Measurements from ENCODE around the gene PPP1R12B. TPM values are rescaled to one million over a fixed set of nuclear protein-coding genes. Genes with fewer than 3 reads are reported as not detected.

The PPP1R12B gene
- total RNA-seq = 20.0 and 20.6 TPM in 2 replicates

- H3K4me3 ChIP-seq (ENCODE audit: insufficient read depth, low read length) = peak within 1 kb of the TSS; percentile 92
- no peaks in the 10 kb centered on the region for H3K36me3 ChIP-seq (ENCODE audit: insufficient read depth, low read length)
- peaks cover 48% of the 10 kb centered on the region for H3K79me2 ChIP-seq (ENCODE audit: insufficient read depth, low read length)
- peaks cover 7% of the 10 kb centered on the region for H3K4me1 ChIP-seq (ENCODE audit: insufficient read depth, low read length)
- peak within 1 kb of the TSS; percentile 91 for H3K4me2 ChIP-seq (ENCODE audit: insufficient read depth, low read length)
- peak; percentile 93 for DNase-seq (ENCODE audit: insufficient read length, low spot score, missing footprints)
- H4K20me1 ChIP-seq (ENCODE audit: insufficient read depth, low read length) = no peaks in the 10 kb centered on the region
- H3K9me3 ChIP-seq (ENCODE audit: low read depth, low read length) = no peaks in the 10 kb centered on the region
- H3K27me3 ChIP-seq (ENCODE audit: insufficient read depth, low read length) = no peaks in the 10 kb centered on the region
- TF ChIP-seq CTCF (IDR thresholded peaks at IDR 0.05; ENCODE audit: extremely low read depth, low read depth, low read length) = no peak
- peak within 1 kb of the TSS; percentile 96 for H3K27ac ChIP-seq (ENCODE audit: low read depth, low read length)
- peak within 1 kb of the TSS; percentile 91 for H2AFZ ChIP-seq (ENCODE audit: low read length)
Measured at GRCh38 chr1:202348509-202349205, at the start of gene PPP1R12B. PPP1R12B (plus strand) TSS chr1:202348699; CDS start chr1:202348852, 153 bp downstream.

GRCh38 chr1:202302166-202302565 is 46.3 kb upstream of the PPP1R12B start:
- H3K9me3 ChIP-seq (ENCODE audit: low read depth, low read length) = no peaks in the 10 kb centered on the region
- no peak overlapping the region for H3K4me2 ChIP-seq (ENCODE audit: insufficient read depth, low read length)
- H3K4me3 ChIP-seq (ENCODE audit: insufficient read depth, low read length) = no peak overlapping the region

GRCh38 chr1:202304375-202304774 is 44.1 kb upstream of the PPP1R12B start:
- no peaks in the 10 kb centered on the region for H3K4me1 ChIP-seq (ENCODE audit: insufficient read depth, low read length)
- H3K4me3 ChIP-seq (ENCODE audit: insufficient read depth, low read length) = no peak overlapping the region
- TF ChIP-seq CTCF (IDR thresholded peaks at IDR 0.05; ENCODE audit: extremely low read depth, low read depth, low read length) = no peak
- no peak overlapping the region for H2AFZ ChIP-seq (ENCODE audit: low read length)
- peaks cover 15% of the 10 kb centered on the region for H3K27me3 ChIP-seq (ENCODE audit: insufficient read depth, low read length)
- no peaks in the 10 kb centered on the region for H3K9me3 ChIP-seq (ENCODE audit: low read depth, low read length)
- no peaks in the 10 kb centered on the region for H3K79me2 ChIP-seq (ENCODE audit: insufficient read depth, low read length)
- H3K36me3 ChIP-seq (ENCODE audit: insufficient read depth, low read length) = no peaks in the 10 kb centered on the region
- no peak for DNase-seq (ENCODE audit: insufficient read length, low spot score, missing footprints)
- no peak overlapping the region for H3K4me2 ChIP-seq (ENCODE audit: insufficient read depth, low read length)
- H4K20me1 ChIP-seq (ENCODE audit: insufficient read depth, low read length) = no peaks in the 10 kb centered on the region
- H3K27ac ChIP-seq (ENCODE audit: low read depth, low read length) = no peak overlapping the region

More at GRCh38 chr1:202302166-202302565, 46.3 kb upstream of the PPP1R12B start:
- DNase-seq (ENCODE audit: insufficient read length, low spot score, missing footprints) = no peak
- no peak overlapping the region for H2AFZ ChIP-seq (ENCODE audit: low read length)
- no peak for TF ChIP-seq CTCF (IDR thresholded peaks at IDR 0.05; ENCODE audit: extremely low read depth, low read depth, low read length)
- peaks cover 7% of the 10 kb centered on the region for H3K27me3 ChIP-seq (ENCODE audit: insufficient read depth, low read length)
- H3K27ac ChIP-seq (ENCODE audit: low read depth, low read length) = no peak overlapping the region
- no peaks in the 10 kb centered on the region for H3K79me2 ChIP-seq (ENCODE audit: insufficient read depth, low read length)
- H4K20me1 ChIP-seq (ENCODE audit: insufficient read depth, low read length) = no peaks in the 10 kb centered on the region
- H3K4me1 ChIP-seq (ENCODE audit: insufficient read depth, low read length) = no peaks in the 10 kb centered on the region
- H3K36me3 ChIP-seq (ENCODE audit: insufficient read depth, low read length) = no peaks in the 10 kb centered on the region

GRCh38 chr1:202305168-202305567 is 43.3 kb upstream of the PPP1R12B start:
- Histone ChIP-seq H3K9me3 (ENCODE audit: low read depth, low read length) (no peaks in the 10 kb centered on the region), H3K27me3 (ENCODE audit: insufficient read depth, low read length) (peaks cover 15% of the 10 kb centered on the region), H3K36me3 (ENCODE audit: insufficient read depth, low read length) (no peaks in the 10 kb centered on the region), H3K4me1 (ENCODE audit: insufficient read depth, low read length) (no peaks in the 10 kb centered on the region), H4K20me1 (ENCODE audit: insufficient read depth, low read length) (no peaks in the 10 kb centered on the region), H3K79me2 (ENCODE audit: insufficient read depth, low read length) (no peaks in the 10 kb centered on the region), H3K4me3 (ENCODE audit: insufficient read depth, low read length) (no peak overlapping the region), H3K27ac (ENCODE audit: low read depth, low read length) (no peak overlapping the region), H2AFZ (ENCODE audit: low read length) (no peak overlapping the region), H3K4me2 (ENCODE audit: insufficient read depth, low read length) (no peak overlapping the region)
- DNase-seq (ENCODE audit: insufficient read length, low spot score, missing footprints) = no peak
- no peak for TF ChIP-seq CTCF (IDR thresholded peaks at IDR 0.05; ENCODE audit: extremely low read depth, low read depth, low read length)

All from osteoblast (primary cell).